ENCODE data around the gene HSF5. TPM values are rescaled to one million over a fixed set of nuclear protein-coding genes. Genes with fewer than 3 reads are reported as not detected.

Gene HSF5
- total RNA-seq, 1 experiment from 2014 or later = not detected

- Histone ChIP-seq H4K20me1 (ENCODE audit: insufficient read depth) (no peaks in the 10 kb centered on the region), H3K27me3 (ENCODE audit: insufficient read depth, low read length) (no peaks in the 10 kb centered on the region), H3K4me1 (ENCODE audit: control insufficient read depth in 1 of 2, insufficient read depth in 2 of 2, low read length in 2 of 2) (peaks cover 92 to 98% of the 10 kb centered on the region in 2 experiments), H3K9me2 (ENCODE audit: insufficient read depth) (no peaks in the 10 kb centered on the region), H3K4me2 (ENCODE audit: low read length) (peak overlapping the region; percentile 59), H3K36me3 (ENCODE audit: control insufficient read depth in 1 of 2, insufficient read depth in 2 of 2, low read length in 2 of 2) (no peaks in the 10 kb centered on the region; a peak in 1 of 4 replicates), H3K27ac (ENCODE audit: low read depth, low read length) (peak overlapping the region; percentile 66; the same call in 1 of the 2 replicates), H3K79me2 (ENCODE audit: insufficient read depth, low read length) (peaks cover 96% of the 10 kb centered on the region), H3K9ac (ENCODE audit: low read length) (no peak overlapping the region), H3K4me3 (replicated peaks in 1 of 2; ENCODE audit: low read depth in 1 of 2, low read length in 2 of 2) (no peak overlapping the region), H2AFZ (ENCODE audit: low read depth, low read length, poor library complexity, severe bottlenecking) (no peak overlapping the region), H3K9me3 (ENCODE audit: control insufficient read depth in 1 of 2, insufficient read depth in 1 of 2, low read depth in 1 of 2, low read length in 2 of 2) (no peaks in the 10 kb centered on the region)
- intact Hi-C loops (cut with micrococcal nuclease) = no loop called here
- ChIA-PET RAD21 (ENCODE audit: low non-redundant PET in 1 of 2, low total read pairs in 2 of 2, uncharacterized antibody in 2 of 2, unreplicated experiment in 2 of 2) (no interaction called here), POLR2A (interaction anchor here (1.5 to 1.8 kb wide), 2 partner anchors 9 to 16 kb away, joined by 4 to 7 read pairs; partner anchors contain the start of gene RNF43), CTCF (no interaction called here)
- BruUV-seq (replicated peaks) = no TSS peak
- no peak for ATAC-seq
- TF ChIP-seq, protein P1, sequence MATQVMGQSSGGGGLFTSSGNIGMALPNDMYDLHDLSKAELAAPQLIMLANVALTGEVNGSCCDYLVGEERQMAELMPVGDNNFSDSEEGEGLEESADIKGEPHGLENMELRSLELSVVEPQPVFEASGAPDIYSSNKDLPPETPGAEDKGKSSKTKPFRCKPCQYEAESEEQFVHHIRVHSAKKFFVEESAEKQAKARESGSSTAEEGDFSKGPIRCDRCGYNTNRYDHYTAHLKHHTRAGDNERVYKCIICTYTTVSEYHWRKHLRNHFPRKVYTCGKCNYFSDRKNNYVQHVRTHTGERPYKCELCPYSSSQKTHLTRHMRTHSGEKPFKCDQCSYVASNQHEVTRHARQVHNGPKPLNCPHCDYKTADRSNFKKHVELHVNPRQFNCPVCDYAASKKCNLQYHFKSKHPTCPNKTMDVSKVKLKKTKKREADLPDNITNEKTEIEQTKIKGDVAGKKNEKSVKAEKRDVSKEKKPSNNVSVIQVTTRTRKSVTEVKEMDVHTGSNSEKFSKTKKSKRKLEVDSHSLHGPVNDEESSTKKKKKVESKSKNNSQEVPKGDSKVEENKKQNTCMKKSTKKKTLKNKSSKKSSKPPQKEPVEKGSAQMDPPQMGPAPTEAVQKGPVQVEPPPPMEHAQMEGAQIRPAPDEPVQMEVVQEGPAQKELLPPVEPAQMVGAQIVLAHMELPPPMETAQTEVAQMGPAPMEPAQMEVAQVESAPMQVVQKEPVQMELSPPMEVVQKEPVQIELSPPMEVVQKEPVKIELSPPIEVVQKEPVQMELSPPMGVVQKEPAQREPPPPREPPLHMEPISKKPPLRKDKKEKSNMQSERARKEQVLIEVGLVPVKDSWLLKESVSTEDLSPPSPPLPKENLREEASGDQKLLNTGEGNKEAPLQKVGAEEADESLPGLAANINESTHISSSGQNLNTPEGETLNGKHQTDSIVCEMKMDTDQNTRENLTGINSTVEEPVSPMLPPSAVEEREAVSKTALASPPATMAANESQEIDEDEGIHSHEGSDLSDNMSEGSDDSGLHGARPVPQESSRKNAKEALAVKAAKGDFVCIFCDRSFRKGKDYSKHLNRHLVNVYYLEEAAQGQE (IDR thresholded peaks at IDR 0.05; ENCODE audit: low read depth) = no peak
- TF ChIP-seq SRF (IDR thresholded peaks at IDR 0.05; ENCODE audit: low read depth) = no peak
- TF ChIP-seq CEBPB (IDR thresholded peaks at IDR 0.05; ENCODE audit: low read depth) = no peak
- no peak for TF ChIP-seq SIN3A (IDR thresholded peaks at IDR 0.05; ENCODE audit: low read depth)
- 0 out of 2 replicates have a peak, but pooled peaks have one; percentile 16 for TF ChIP-seq JUND (IDR thresholded peaks at IDR 0.05)
- TF ChIP-seq SP1 (IDR thresholded peaks at IDR 0.05; ENCODE audit: low read depth) = 0 out of 2 replicates have a peak, but pooled peaks have one; percentile 23
- TF ChIP-seq ATF3 (IDR thresholded peaks at IDR 0.05) = no peak
- no peak for TF ChIP-seq POLR2A (IDR thresholded peaks at IDR 0.05; ENCODE audit: borderline replicate concordance, extremely low read depth, insufficient read depth, insufficient read length)
- DNase-seq (ENCODE audit: low read depth, low spot score) = no peak
These were observed 86.9 kb downstream of the HSF5 start for GRCh38 chr17:58401287-58401686.
